Left forelimb (tissue), 1 donor: ENCODE results near the gene TIMM13.
"Not testable (repeated sequence)": the region's sequence is repeated elsewhere in the genome, so short reads cannot be mapped to it uniquely, and the experiment has no call there.

Source experiments
- DNase-seq: peaks from one replicate; pipeline ENCODE4 v3.0.0-alpha.2; 2018; ENCODE audit warnings: low spot score

TIMM13 gene

GRCh38 chr19:2415281-2415972 lies 12.0 kb downstream of the TIMM13 start:
- DNase-seq: no peak

GRCh38 chr19:2413629-2414028 lies 13.8 kb downstream of the TIMM13 start:
- no peak for DNase-seq

GRCh38 chr19:2413159-2413558 lies 14.2 kb downstream of the TIMM13 start:
- no peak for DNase-seq

- no peak for DNase-seq
Measured at GRCh38 chr19:2412449-2412848, 14.9 kb downstream of the TIMM13 start.

GRCh38 chr19:2411709-2412108 lies 15.7 kb downstream of the TIMM13 start:
- DNase-seq: no peak

GRCh38 chr19:2410023-2410422 lies 17.4 kb downstream of the TIMM13 start:
- DNase-seq: no peak

- no peak for DNase-seq
Measured at GRCh38 chr19:2409352-2409912, 18.0 kb downstream of the TIMM13 start.

- DNase-seq: no peak
Measured at GRCh38 chr19:2408247-2408646, 19.1 kb downstream of the TIMM13 start.

GRCh38 chr19:2399582-2399981 lies 27.8 kb downstream of the TIMM13 start:
- DNase-seq: no peak

- DNase-seq: no peak
Measured at GRCh38 chr19:2398735-2399305, 28.6 kb downstream of the TIMM13 start.

GRCh38 chr19:2397173-2397572 lies 30.2 kb downstream of the TIMM13 start:
- not testable (repeated sequence) for DNase-seq

GRCh38 chr19:2395293-2395829 lies 32.0 kb downstream of the TIMM13 start:
- not testable (repeated sequence) for DNase-seq

GRCh38 chr19:2394442-2395292 lies 32.7 kb downstream of the TIMM13 start:
- DNase-seq: no peak

- no peak for DNase-seq
Measured at GRCh38 chr19:2394054-2394441, 33.3 kb downstream of the TIMM13 start.

- not testable (repeated sequence) for DNase-seq
Measured at GRCh38 chr19:2392899-2393298, 34.5 kb downstream of the TIMM13 start.

- DNase-seq: no peak
Measured at GRCh38 chr19:2392366-2392765, 35.0 kb downstream of the TIMM13 start.

- DNase-seq: no peak
Measured at GRCh38 chr19:2391118-2391725, 36.2 kb downstream of the TIMM13 start.

GRCh38 chr19:2389594-2389993 lies 37.8 kb downstream of the TIMM13 start:
- no peak for DNase-seq

GRCh38 chr19:2387367-2388288 lies 39.8 kb downstream of the TIMM13 start:
- DNase-seq: no peak

GRCh38 chr19:2385053-2385721 lies 42.2 kb downstream of the TIMM13 start:
- no peak for DNase-seq
